Posterior cingulate gyrus (tissue), 11 donors: ENCODE results near the gene XIRP2.
"Not testable (repeated sequence)": the region's sequence is repeated elsewhere in the genome, so short reads cannot be mapped to it uniquely, and the experiment has no call there.

Experiments used
- DNase-seq, 10 donors: peaks; one replicate each; pipeline versions ENCODE4 v3.0.0 to v3.0.0-alpha.2; 2020 to 2021; ENCODE audit warnings: mixed read lengths in 3 of 10
- intact Hi-C: fragments of 100-400 bp; cut with DNase I; formaldehyde crosslinking; loops from one replicate; pipeline ENCODE4 v1.15.1; 2023

The XIRP2 gene

GRCh38 chr2:167187978-167188967 is 300.0 kb downstream of the XIRP2 start:
- intact Hi-C loops = no loop called here

GRCh38 chr2:167190053-167190452 is 301.8 kb downstream of the XIRP2 start:
- DNase-seq = no peak
- intact Hi-C loops = no loop called here

More at GRCh38 chr2:167187978-167188967, 300.0 kb downstream of the XIRP2 start:
- DNase-seq = no peak

GRCh38 chr2:167191588-167191987 is 303.3 kb downstream of the XIRP2 start:
- no peak for DNase-seq
- intact Hi-C loops = no loop called here

- no peak for DNase-seq
- intact Hi-C loops = no loop called here
These were observed 304.6 kb downstream of the XIRP2 start for GRCh38 chr2:167192833-167193232.

GRCh38 chr2:167196461-167197252 is 308.4 kb downstream of the XIRP2 start:
- DNase-seq = no peak
- intact Hi-C loops = no loop called here

GRCh38 chr2:167198009-167198408 is 309.7 kb downstream of the XIRP2 start:
- intact Hi-C loops = no loop called here
- DNase-seq = no peak

GRCh38 chr2:167198576-167198975 is 310.3 kb downstream of the XIRP2 start:
- intact Hi-C loops = no loop called here
- DNase-seq = no peak

- DNase-seq = no peak
- intact Hi-C loops = no loop called here
These were observed 311.7 kb downstream of the XIRP2 start for GRCh38 chr2:167200019-167200418.

- intact Hi-C loops = loop anchor here (5.0 kb wide), 1 partner anchor 672 kb away; no protein-coding TSS in a partner anchor
- no peak for DNase-seq
These were observed 321.5 kb downstream of the XIRP2 start for GRCh38 chr2:167209784-167210183.

GRCh38 chr2:167212014-167212648 is 323.9 kb downstream of the XIRP2 start:
- DNase-seq = peak in 3 of 10 donors; percentile 6 to 43 (median 12)
- intact Hi-C loops = loop anchor here (5.0 kb wide), 1 partner anchor 675 kb away; no protein-coding TSS in a partner anchor

- DNase-seq = no peak
- intact Hi-C loops = no loop called here
These were observed 327.3 kb downstream of the XIRP2 start for GRCh38 chr2:167215595-167215994.

- intact Hi-C loops = no loop called here
- no peak for DNase-seq
These were observed 349.2 kb downstream of the XIRP2 start for GRCh38 chr2:167237478-167237877.

- intact Hi-C loops = no loop called here
- DNase-seq = no peak
These were observed 352.4 kb downstream of the XIRP2 start for GRCh38 chr2:167240671-167241070.

- intact Hi-C loops = no loop called here
- DNase-seq = no peak
These were observed 360.9 kb downstream of the XIRP2 start for GRCh38 chr2:167249197-167249596.

GRCh38 chr2:167253025-167253424 is 364.7 kb downstream of the XIRP2 start:
- intact Hi-C loops = no loop called here
- DNase-seq = no peak

- intact Hi-C loops = no loop called here
- DNase-seq = no peak
These were observed 366.4 kb downstream of the XIRP2 start for GRCh38 chr2:167254721-167255120.

- DNase-seq = no peak
- intact Hi-C loops = no loop called here
These were observed 370.4 kb downstream of the XIRP2 start for GRCh38 chr2:167258712-167259111.

GRCh38 chr2:167264380-167264779 is 376.1 kb downstream of the XIRP2 start:
- intact Hi-C loops = no loop called here
- peak in 9 of 10 donors; percentile 11 to 90 (median 48) for DNase-seq

GRCh38 chr2:167265004-167265403 is 376.7 kb downstream of the XIRP2 start:
- DNase-seq = no peak
- intact Hi-C loops = no loop called here

- no peak for DNase-seq
- intact Hi-C loops = no loop called here
These were observed 377.4 kb downstream of the XIRP2 start for GRCh38 chr2:167265722-167266121.

- peak in 1 of 10 donors; percentile 48 for DNase-seq
- intact Hi-C loops = not testable (repeated sequence)
These were observed 380.0 kb downstream of the XIRP2 start for GRCh38 chr2:167268245-167268644.
